GM18909 (cell line): ENCODE measurements around the gene AKT2.

Experiments
- ATAC-seq: cut with Tn5 transposase; IDR thresholded peaks from one replicate; pipeline ENCODE4 v1.9.1; 2021; ENCODE audit warnings: mild to moderate bottlenecking; ENCODE audit not compliant: unreplicated experiment, poor library complexity

AKT2 gene

DNA sequence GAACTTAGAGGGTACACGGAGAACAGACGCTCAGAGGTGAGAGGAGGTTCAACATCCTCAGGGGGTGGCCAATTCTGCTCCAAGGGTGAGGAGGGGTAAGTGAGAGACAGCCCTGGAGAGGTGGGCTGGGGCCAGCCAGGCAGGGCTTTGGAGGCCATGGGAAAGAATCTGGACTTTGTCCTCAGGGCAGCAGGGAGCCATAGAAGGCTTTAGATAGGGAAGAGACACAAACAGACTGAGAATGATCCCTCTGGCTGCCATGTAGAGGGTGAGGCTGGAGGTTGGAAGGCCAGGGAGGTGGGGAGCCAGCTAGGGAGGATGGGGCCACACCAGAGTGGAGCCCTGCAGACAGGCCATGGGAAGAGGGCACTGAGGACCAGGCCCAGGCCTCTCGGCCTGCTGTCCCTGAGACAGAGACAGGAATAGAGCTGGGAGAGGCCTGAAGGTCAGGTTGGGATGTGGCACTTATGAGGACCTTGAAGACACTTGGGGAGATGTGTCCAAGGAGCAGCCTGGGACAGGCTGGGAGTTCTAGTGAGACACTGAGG lies 29.5 kb downstream of the AKT2 start:
- ATAC-seq, result no peak

DNA sequence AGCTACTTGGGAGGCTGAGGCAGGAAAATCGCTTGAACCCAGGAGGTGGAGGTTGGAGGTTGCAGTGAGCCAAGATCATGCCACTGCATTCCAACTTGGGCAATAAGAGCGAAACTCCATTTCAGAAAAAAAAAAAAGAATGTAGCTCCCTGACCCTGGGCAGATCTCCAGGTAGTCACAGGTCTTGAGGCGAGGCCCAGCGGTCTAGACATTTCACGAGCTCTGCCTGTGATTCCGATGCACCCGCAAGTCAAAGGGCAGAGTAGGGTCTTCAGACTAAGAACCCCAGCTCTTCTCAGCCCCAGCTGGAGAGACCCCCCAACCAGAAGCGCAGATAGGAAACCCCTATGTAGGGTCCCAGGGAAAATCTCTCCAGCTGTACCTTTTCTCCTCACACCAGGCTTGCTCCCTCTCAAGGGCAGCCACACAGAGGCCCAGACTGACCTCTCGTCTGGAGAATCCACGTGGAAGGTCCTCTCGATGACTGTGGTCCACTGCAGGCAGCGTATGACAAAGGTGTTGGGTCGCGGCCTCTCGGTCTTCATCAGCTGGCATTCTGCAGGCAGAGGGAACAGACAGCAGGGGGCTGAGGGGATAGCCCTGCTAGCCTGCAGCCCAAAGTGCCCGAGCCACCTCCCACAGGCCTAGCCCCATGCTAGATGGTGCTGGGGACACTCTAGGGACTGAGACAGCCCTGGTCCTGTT lies 30.3 kb downstream of the AKT2 start:
- no peak for ATAC-seq

DNA sequence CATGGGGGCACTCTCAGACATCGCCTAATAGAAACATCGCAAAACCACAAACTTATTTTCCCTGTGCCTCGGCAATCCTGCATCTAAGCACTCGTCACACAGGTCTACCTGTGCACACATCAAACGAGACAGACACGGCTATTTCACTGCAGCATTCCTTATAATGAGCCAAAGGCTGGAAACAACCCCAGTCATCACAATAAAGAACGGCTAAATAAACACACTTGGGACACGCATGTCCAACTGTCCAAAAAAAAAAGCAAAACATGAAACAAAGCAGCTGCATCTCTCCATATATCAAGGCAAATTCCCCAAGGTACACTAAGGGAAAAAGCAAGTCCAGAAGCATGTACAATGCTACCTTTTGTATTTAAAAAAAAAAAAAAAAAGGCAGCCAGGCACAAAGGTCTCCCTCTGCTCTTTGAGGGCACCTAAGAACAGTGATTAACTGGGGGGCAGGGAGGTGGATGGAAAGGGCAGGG lies 31.5 kb downstream of the AKT2 start:
- no peak for ATAC-seq

DNA sequence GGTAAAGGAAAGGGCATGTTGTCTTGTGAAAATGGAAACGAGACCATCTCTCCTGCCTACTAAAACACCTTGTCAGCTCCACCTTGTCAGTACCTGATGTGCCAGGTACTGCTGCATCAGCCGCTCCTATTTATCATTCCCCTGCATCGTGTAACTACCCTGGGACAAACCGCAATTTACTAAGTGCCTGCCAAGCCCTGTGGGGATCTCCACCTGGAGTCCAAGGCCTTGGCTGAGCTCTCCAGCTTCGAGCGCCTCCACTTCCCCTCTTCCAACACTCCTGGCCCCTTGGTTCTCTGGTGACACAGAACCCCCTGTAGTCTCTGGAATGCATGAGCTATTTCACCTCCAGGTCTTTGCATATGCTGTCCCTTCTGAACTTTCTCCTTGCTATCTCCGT lies 32.8 kb downstream of the AKT2 start:
- ATAC-seq, result no peak

DNA sequence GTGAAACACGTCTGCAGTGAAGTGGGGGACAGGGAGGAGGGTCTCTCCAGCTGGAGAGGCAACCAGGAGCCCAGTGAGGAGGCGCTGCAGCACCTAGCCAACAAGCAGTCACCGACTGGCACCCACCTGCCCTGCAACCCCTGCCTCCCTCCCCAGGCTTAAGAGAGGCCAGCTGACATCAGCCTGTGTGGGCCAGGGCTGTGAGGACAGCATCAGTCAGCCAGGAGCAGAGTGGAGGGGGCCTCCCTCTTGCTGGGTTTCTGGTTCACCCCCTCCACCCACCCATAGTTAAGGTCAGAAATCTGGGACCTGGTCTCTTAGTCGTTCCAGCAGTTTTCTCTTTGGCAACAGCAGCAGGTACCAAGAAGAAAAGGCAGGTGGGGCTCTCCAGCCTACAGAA lies 33.2 kb downstream of the AKT2 start:
- no peak for ATAC-seq

DNA sequence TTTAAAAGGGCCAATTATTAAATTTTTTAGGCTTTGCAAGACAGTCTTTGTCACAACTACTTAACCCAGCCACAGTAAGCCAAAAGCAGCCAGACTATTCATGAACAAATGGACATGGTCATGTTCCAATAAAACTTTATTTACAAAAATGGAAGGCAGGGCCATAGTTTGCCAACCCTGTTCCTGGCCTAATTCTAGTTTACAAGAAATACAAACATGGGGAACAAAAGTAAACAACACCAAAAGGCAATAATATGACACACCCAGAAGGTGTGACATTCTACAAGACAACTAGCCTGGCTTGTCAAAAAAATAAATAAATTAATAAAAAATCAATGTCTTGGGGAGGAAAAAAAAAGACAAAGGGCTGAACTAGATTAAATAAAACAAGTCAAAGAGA lies 33.9 kb downstream of the AKT2 start:
- no peak for ATAC-seq

DNA sequence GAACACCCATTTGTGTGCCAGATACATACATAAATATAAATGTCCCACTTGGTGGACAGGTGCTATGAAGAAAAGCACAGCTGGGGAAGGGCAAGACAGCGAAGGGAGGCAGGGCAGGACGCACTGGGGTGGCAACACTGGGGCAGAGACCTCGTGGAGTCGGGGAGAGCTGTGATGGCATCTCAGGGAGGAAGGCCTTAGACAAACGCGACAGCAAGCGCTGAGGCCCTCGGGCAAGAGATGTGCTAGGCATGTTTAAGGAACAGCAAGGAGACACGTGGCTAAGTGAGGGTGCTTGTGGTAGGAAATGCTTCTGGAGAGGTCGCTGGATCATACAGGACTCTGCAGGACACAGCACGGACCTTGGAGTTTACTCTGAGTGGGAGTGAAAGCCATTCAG lies 35.4 kb downstream of the AKT2 start:
- ATAC-seq, result no peak

DNA sequence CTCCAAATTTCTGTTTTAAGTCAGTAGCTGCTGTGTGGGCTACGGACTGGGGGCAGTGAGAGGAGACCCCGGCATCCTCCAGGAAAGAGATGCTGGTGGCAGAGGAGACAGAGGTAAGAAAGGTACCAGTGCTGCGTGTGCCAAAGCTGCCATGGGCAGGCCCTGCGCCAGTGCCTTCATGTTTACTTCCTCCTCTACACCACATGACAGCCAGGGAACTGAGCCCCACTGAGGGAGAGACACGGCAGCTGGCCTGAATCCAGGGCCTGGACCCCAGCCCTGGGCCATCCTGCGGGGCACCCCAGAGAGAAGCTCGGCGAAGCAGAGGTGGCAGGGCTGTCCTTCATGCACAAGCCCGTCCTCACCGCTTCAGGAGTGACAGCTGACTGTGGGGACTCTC lies 35.9 kb downstream of the AKT2 start:
- no peak for ATAC-seq

DNA sequence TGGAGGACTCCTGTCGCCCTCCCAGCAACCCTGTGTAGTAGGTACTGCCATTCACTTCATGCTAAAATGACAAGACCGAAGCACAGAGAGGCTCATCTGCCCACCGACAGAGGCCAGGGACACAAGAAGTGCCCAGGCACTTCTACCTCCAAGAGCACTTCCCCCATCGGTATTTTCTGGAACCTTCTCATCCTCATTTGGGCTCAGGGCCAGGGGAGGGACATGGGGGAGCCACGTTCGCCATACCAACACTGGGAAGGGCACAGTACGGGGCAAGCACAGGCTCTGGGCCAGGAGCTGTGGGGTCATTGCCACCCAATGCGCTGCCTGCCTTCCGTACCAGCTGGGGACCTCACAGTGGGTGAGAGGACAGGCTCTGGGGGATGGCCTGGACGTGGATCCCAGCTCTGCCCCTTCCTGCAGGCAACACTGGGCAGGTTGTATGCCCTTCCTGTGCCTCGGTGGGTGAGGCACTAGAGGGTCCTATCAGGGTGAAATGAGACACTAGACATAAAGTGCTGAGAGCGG lies 37.3 kb downstream of the AKT2 start:
- no peak for ATAC-seq

DNA sequence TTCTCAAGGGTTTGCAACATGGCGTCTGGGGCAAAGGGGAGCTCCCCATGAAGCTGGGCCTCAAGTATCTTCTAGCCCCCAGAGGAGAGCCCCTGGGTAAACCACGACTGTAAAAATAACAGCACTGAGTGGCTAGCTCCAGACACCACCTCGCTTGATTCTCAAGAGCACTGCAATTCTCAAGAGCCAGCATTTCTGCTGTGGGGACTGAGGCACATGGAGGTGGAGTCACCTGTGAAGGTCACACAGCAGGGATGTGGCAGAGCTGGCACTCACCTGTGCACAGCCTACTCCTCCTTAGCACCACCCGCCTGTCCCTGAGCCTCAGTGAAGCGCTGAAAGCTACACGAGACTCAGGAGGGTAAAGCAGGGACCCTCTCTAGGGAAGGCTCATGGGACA lies 38.0 kb downstream of the AKT2 start:
- ATAC-seq, result no peak

DNA sequence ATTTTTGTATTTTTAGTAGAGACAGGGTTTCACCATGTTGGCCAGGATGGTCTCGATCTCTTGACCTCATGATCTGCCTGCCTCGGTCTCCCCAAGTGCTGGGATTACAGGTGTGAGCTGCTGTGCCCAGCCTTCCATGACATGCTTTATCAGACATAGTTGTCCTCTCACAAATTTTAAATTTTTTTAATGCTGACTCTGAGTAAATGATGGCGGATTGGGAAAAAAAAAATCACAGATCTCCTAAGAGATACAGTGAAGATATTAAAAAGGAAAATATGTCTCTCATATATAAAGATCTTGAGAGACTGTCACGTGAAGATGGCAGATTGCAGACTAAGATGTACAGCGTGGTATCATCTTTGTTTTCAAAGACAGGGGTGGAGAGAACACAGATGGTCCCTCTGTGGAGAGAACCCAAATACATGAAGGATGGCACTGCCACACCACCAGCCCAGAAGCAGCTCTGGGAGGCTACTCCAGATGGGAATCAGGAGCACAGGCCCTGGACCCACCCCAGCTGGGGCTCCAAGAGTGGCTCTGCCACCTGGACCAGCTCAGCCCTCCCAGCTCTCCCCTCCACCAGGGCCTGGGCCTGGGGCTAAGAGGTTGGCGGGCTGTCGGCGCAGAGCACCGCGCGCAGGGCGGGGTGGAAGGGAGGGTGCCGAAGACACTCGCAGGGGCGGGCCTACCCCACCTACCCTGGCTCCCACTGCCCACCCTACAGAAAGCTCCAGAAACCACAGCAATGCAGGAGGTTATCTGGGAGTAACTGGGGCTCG lies 38.7 kb downstream of the AKT2 start:
- ATAC-seq, result no peak

DNA sequence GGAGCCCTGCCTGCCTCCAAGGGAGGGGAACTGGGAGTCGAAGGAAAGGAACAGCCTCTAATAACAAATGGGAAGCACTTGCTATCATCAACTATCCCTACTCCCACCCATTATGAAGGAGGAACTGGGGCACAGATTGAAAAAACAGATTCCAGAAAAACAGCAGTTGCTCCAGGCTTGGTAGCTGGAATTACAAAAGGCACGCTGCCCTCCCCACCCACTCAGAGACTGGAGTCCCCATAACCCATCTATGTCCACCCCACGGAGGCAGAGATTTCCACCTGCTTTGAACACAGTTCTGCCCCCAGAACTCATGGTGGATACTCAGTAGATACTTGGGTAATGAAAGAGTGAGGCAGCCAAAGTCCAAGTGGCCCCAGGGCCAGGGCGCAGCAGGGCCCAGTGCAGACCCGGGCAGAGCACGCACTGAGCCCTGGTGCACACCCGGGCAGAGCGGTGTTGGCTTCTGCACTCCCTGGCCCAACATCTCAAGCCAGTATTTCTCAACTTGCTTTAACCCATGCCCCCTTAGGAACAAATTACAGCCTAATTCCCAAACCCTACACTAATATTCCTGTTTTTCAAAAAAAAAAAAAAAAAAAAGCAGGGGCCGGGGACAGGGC lies 39.5 kb downstream of the AKT2 start:
- ATAC-seq, result no peak

DNA sequence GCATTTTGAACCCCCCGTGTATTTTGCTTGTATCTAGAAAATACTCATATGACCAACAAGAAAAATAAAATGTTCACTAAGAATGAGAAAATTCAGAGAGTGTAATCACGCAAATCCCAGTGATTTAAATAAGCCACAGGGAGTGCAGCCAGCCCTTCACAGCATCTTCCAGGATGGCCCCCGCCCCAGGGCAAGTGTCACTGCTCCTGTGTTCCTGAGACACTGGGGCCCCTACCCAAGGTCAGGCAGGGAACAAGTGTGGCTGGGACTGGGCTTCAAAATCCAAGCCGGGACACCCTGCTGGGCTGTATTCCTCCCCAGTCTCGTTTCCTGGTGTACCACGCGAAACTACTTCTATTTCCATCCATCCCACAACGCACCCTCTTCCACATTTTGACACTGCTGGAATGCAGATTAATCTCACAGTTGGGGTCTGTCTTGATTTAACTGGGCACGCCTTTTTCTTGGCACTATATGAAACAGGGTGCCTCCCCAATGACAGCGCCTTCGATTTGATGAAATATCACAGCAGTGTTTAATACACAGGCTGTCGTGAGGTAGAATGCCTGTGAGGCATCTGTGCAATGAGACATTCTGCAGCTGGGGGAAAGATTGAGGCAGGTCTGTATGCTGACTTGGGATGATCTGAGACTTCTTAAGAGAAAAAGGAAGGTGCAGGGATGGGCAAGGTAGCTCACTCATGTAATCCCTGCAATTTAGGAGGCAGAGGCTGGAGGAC lies 40.4 kb downstream of the AKT2 start:
- no peak for ATAC-seq

DNA sequence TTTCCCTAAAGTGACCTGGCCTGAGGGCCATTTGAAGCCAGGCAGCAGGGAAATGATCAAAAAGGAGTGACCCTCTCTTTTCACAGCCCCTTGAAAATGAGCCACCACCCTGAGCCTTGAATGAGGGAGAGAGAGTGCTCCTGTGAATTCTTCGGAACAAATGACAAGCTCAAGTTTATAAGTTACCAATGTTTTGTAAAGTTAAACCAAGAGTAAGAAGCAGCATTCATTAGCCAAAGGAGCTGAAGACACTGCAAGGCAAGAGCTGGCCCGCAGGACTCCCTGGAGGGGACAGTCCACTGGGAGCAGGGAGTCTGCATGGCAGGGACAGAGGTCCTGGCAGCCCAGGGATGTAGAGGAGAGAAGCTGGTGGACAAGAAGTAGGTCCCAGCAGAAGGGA lies 42.0 kb downstream of the AKT2 start:
- ATAC-seq, result no peak

DNA sequence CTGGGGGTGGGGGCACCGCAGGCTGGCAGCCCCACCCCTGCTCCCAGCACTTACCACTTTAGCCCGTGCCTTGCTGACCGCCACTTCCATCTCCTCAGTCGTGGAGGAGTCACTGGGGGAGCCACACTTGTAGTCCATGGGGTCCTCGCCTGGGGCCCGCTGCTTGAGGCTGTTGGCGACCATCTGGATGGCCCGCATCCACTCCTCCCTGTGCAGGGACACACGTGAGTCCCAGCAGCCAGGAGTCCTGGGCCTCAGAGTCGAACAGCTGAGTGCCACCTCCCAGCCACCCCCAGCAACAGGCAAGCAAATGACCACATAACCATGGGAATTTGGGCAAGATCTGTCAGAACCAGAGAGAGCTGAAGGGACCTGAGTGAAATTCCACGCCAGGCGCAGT lies 42.7 kb downstream of the AKT2 start:
- no peak for ATAC-seq

DNA sequence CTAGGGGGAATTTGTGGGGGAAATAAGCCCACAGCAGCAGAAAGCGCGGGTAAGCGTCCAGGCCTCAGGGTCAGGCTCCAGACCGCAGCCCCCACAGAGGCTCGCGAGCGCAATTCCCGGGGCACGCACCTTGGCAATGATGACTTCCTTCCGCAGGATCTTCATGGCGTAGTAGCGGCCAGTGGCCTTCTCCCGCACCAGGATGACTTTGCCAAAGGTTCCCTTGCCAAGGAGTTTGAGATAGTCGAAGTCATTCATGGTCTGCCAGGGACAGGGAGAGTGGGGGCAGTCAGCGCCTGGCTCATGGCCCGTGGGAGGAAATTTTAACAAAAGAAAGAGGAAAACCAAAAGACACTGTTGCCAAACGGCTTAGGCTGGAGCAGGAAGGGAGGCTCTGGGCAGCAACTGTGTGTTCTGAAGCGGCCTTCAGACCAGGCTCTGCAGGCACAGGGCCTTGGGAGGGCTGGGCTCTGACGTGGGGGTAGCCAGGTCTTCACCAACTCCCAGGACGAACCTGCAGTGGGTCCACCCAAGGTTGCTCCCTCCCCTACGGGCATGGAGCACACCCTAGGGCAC lies 43.2 kb downstream of the AKT2 start:
- ATAC-seq, result no peak

DNA sequence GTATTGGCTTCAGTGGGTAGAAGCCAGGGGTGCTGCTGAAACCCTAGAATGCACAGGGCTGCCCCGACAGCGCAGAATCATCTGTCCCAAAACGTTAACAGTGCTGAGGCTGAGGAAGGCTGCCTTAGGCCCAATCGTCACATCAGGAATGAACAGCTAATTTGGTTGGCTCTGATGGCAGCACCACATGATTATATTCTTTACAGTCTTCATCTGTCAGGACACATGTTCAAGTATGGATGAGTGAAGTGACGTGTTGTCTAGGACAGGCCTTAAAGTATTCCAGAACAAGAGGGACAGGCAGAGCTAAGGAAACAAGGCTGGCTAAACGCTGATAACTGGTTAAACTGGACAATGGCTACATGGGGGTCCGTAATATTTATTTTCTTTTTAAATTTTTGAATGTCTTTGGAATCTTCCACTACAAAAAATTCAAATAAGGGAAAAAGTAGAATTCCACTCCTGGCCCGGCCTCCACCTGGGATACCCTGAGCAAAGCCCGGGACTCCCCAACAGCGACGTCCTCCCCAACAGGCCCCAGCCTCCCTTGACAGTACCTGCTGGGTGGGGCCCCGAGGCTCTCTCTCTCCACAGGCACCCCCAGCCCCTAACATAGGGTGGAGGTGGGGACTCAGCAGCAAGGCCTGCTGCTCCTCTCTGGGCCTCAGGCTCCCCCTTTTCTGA lies 43.9 kb downstream of the AKT2 start:
- no peak for ATAC-seq

DNA sequence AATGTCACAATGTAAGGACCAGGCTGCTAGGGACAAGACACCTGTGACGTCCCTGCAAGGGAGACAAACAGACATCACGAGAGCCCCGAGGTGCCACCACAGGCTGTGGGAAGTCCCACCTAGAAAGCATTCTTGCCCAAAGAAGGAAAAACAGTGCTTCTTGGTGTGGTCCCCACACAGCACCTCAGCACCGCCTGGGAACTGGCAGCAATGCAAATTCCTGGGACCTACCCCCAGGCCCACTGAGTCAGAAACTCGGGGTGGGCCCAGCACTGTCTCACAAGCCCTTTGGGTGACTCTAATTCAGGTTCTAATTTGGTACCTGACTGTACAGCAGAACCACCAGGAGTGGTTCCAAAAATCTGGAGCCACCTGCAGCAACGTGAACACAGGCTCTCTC lies 44.8 kb downstream of the AKT2 start:
- no peak for ATAC-seq

DNA sequence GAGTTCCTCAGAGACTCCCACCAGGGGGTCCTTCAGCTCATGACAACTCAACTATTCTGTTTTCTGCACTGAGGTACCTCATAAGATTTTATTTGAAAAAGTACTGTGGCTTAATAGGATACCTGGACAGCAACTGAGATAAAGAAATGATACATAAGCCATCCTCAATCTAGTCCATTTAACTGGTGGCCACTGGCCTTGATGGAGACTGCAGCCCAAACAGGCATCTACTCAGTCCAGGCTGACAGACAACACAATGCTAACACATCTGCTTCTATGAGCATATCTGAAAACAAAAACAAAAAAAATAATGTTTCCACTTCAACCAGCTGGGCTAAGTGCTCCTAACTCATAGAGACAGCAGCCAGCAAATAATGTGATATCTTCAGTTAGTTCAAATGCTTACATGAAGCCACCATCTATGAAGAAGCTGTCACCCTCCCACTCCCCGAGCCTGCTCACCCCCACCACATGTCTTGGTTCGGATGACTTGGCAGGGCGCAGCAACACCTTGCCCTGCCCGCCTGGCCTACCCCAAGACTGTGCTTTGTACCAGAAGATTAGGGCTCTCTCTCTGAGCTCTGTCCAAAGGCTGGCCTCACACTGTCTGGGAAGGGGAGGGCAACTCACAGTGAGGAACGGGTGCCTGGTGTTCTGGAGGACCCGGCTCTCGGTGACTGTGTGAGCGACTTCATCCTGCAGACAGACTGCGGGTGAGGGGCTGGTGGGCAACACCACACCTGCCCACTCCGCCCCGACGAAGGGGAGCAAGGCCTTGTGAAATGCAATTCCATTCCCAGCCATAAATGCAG lies 45.5 kb downstream of the AKT2 start:
- ATAC-seq, result no peak
